ENCODE measurements around the gene C1orf216.
"Not testable (repeated sequence)": the region's sequence is repeated elsewhere in the genome, so short reads cannot be mapped to it uniquely, and the experiment has no call there.

C1orf216 gene, protein sequence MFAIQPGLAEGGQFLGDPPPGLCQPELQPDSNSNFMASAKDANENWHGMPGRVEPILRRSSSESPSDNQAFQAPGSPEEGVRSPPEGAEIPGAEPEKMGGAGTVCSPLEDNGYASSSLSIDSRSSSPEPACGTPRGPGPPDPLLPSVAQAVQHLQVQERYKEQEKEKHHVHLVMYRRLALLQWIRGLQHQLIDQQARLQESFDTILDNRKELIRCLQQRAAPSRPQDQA

GRCh38 chr1:35718492-35719336, at the start of gene C1orf216:
Gene C1orf216, minus strand, starts transcription at chr1:35718884. Its CDS starts 2,563 bp downstream, at chr1:35716321.
- peak; percentile 55 to 70 (median 60) for DNase-seq (ENCODE audit: low read depth in 2 of 3, low spot score in 2 of 3)

- no peak for DNase-seq (ENCODE audit: low read depth in 2 of 3, low spot score in 2 of 3)
Measured at GRCh38 chr1:35764283-35764682, 45.6 kb upstream of the C1orf216 start.

DNA sequence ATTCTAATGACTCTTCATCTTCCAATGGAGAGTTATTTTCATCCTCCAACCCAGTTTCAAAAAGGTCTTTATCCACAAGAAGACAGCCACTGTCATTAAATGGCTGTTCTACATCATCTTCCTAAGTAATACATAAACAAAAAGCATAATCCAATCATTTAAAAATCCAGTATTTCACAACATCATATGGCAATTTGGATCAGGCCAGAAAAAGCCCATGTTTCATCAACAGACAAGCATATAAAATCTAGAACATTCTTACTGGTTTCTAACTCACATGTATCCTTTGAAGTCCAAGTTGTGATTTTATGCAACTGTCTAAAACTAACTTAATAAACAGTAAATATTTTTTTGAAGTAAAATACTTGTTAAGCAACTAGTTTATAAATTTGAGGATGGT, 44.5 kb upstream of the C1orf216 start:
- DNase-seq (ENCODE audit: low read depth in 2 of 3, low spot score in 2 of 3): no peak

DNA sequence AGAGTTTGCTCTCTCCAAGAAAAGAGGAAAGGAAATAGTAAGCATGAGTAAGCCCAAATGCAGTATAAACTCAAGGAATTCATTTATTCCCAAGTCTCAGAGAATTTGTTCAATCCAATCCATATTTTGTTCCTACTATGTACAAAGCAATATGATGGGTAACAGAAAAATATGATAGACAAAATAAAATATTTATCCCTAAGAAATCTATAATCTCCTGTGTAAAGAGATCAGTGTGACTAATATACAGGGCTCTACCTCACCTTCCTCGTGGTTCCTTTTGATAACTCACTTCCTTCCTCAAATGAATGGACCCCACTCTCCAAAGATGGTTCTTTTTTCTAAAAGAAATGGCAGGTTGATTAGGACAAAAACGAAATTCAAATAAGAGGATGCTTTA, 43.5 kb upstream of the C1orf216 start:
- no peak for DNase-seq (ENCODE audit: low read depth in 2 of 3, low spot score in 2 of 3)

- DNase-seq (ENCODE audit: low read depth in 2 of 3, low spot score in 2 of 3): no peak
Measured at GRCh38 chr1:35756064-35756463, 37.4 kb upstream of the C1orf216 start.

GRCh38 chr1:35753626-35754260, 35.1 kb upstream of the C1orf216 start:
- no peak for DNase-seq (ENCODE audit: low read depth in 2 of 3, low spot score in 2 of 3)

DNA sequence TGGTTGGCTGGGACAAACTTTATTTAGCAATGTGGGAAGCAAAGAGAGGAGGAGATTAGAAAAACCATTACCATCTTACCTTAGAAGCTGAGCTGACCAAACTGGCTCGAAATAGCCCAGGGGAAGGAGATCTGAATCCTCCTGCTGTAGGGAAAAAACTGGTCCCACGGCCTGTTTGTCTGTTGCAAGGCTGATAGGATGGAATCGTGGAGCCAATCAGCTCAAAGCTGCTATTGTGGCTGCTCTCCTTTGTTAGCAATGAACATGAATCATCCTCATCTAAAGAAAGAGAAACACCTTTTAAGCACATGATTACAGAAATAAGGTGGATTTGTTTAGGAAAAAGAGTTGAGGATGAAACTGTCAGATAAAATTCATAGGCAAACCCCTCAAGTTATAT, 29.6 kb upstream of the C1orf216 start:
- no peak for DNase-seq (ENCODE audit: low read depth in 2 of 3, low spot score in 2 of 3)

GRCh38 chr1:35745124-35745730, 26.5 kb upstream of the C1orf216 start:
- no peak for DNase-seq (ENCODE audit: low read depth in 2 of 3, low spot score in 2 of 3)

DNA sequence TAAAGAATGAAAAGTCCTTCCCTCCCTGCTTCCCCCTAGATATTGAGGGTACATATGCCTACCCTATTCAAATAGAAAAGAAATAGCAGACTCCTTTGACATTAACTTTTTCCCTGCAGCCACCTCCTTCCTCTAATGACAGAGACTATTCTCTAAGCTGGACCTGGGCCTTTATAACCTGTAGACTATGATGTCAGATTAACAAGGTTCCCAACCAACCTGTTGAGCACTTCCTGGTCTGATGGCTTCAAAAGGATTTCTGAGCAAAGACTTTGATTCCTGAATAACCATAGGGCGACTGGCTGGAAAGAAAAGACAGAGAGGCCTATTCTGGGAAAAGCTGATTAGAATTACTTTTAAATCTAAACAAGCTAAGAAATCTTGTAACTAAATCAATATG, 18.4 kb upstream of the C1orf216 start:
- DNase-seq (ENCODE audit: low read depth in 2 of 3, low spot score in 2 of 3): no peak

GRCh38 chr1:35727434-35728040, 8.9 kb upstream of the C1orf216 start:
- DNase-seq (ENCODE audit: low read depth in 2 of 3, low spot score in 2 of 3): no peak

DNA sequence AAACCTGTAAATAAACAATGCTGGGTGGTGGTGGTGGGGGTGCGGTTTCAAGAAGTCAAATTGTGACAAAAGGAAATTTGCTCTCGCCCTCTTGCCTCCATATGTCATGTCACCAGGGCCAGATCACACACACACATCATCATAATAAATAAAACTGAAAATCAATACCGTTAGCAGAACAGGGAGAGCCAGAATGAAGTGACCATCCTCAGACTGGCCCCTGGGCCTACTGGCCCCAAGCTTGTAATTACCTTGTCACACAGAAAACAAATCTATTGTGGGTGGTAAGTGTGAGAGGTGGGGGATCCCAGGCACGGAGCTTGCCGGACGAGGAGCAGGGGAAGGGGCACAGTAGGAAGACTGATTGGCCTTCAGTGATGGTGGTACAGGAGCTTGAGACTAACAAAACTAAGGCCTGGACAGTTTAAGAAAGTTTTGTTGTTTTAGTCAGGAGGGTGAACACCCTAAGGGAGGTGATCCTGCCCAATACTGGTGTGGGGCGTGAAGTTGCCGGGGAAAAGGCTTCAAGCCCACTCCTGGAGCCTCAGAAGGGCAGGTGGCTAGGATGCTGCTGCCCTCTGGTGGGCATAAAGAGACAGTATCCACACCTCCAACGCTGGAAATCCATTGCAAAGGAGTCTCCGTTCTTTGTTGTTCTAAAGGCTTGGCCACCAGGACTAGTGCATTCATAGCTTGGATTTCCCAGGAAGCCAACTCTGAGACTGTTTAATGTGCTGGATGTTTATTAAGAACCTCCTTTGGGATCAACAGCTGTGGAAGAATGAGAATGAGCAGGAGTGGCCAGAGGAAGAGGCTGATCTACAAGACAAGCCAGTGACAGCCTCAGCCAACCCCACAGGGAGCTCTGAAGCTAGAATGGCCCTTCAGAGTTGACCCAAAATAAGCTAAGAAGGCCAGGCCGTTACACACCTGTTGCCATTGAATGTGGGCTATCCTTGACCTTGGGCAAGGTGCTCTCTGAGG, 8.1 kb upstream of the C1orf216 start:
- no peak for DNase-seq (ENCODE audit: low read depth in 2 of 3, low spot score in 2 of 3)

- no peak for DNase-seq (ENCODE audit: low read depth in 2 of 3, low spot score in 2 of 3)
Measured at GRCh38 chr1:35725596-35725995, 6.9 kb upstream of the C1orf216 start.

GRCh38 chr1:35717911-35718476, 690 bp downstream of the C1orf216 start:
- no peak for DNase-seq (ENCODE audit: low read depth in 2 of 3, low spot score in 2 of 3)

- DNase-seq (ENCODE audit: low read depth in 2 of 3, low spot score in 2 of 3): peak in 2 of 3 experiments; percentile 51 to 57
Measured at GRCh38 chr1:35715568-35716002, 3.1 kb downstream of the C1orf216 start.

GRCh38 chr1:35714921-35715567, 3.6 kb downstream of the C1orf216 start:
- no peak for DNase-seq (ENCODE audit: low read depth in 2 of 3, low spot score in 2 of 3)

GRCh38 chr1:35711098-35711497, 7.6 kb downstream of the C1orf216 start:
- DNase-seq (ENCODE audit: low read depth in 2 of 3, low spot score in 2 of 3): not testable (repeated sequence)

DNA sequence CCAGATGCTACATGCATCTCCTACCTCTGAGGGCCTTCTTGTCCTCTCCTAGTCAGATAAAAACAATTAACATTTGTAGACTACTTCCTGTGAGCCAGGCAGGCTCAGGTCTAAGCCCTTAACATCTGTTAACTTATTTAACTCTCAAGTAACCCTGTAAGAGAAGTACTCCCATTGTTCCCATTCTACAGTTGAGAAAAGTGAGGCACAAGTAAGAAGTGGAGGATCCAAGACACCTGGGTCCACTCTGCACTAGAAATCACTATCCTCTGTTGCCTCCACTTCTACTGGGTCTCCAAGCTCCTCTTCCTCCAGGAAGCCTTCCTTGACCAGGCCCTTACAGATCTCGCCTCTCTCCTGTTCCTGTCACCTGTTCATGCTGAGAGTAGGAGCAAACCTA, 9.7 kb downstream of the C1orf216 start:
- no peak for DNase-seq (ENCODE audit: low read depth in 2 of 3, low spot score in 2 of 3)

GRCh38 chr1:35708441-35708921, 10.2 kb downstream of the C1orf216 start:
- DNase-seq (ENCODE audit: low read depth in 2 of 3, low spot score in 2 of 3): no peak
